ENCODE data around the gene PPP1R3A. TPM values are rescaled to one million over a fixed set of nuclear protein-coding genes. Genes with fewer than 3 reads are reported as not detected.

Gene PPP1R3A, protein sequence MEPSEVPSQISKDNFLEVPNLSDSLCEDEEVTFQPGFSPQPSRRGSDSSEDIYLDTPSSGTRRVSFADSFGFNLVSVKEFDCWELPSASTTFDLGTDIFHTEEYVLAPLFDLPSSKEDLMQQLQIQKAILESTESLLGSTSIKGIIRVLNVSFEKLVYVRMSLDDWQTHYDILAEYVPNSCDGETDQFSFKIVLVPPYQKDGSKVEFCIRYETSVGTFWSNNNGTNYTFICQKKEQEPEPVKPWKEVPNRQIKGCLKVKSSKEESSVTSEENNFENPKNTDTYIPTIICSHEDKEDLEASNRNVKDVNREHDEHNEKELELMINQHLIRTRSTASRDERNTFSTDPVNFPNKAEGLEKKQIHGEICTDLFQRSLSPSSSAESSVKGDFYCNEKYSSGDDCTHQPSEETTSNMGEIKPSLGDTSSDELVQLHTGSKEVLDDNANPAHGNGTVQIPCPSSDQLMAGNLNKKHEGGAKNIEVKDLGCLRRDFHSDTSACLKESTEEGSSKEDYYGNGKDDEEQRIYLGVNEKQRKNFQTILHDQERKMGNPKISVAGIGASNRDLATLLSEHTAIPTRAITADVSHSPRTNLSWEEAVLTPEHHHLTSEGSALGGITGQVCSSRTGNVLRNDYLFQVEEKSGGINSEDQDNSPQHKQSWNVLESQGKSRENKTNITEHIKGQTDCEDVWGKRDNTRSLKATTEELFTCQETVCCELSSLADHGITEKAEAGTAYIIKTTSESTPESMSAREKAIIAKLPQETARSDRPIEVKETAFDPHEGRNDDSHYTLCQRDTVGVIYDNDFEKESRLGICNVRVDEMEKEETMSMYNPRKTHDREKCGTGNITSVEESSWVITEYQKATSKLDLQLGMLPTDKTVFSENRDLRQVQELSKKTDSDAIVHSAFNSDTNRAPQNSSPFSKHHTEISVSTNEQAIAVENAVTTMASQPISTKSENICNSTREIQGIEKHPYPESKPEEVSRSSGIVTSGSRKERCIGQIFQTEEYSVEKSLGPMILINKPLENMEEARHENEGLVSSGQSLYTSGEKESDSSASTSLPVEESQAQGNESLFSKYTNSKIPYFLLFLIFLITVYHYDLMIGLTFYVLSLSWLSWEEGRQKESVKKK
- total RNA-seq (100 to 1,000 TPM in 8 of 10 donors, 10 to 100 TPM in 2; 75.7 to 156 (median 129) TPM), polyA plus RNA-seq (10 to 100 TPM in 1 of 2 donors, 1 to 10 TPM in 1; 6.6 to 22.6 TPM)
- long read RNA-seq, donor 1, full-length matches to known transcripts, result 115 of 146 reads
- long read RNA-seq, donor 1, partial matches to known transcripts, result 12 of 146 reads
- long read RNA-seq, donor 1, other reads (novel, unspliced or antisense), result 19 of 146 reads
- long read RNA-seq, donor 2, full-length matches to known transcripts, result 125 of 140 reads
- long read RNA-seq, donor 2, partial matches to known transcripts, result 2 of 140 reads
- long read RNA-seq, donor 2, other reads (novel, unspliced or antisense), result 13 of 140 reads
- long read RNA-seq, donor 3, full-length matches to known transcripts, result 120 of 155 reads
- long read RNA-seq, donor 3, partial matches to known transcripts, result 2 of 155 reads
- long read RNA-seq, donor 3, other reads (novel, unspliced or antisense), result 33 of 155 reads

DNA sequence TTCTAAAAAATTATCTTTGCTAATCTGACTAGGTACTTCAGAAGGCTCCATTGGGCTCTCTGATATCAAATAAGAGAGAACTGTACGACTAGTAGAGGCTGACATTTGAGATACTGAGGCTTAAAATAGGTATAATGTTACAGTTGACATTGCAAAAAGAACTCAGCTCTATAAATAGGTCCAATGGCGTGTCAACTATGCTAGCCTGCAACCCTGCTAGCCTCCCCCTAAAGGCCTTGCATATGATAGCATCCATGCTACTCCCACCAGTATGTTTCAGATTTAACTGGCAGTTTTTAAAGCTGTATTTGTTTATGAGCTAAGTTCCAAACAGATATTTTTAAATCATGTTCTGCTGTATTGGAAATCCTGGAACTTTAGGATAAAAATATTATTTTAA is at the start of gene PPP1R3A:
TSS of gene PPP1R3A (minus strand) at position 64 of the 400 bp plus-strand sequence. CDS start at position 51, 13 bp downstream.
- Histone ChIP-seq H3K4me3 (peak within 1 kb of the TSS in 9 of 10 donors; percentile 28 to 56 (median 49)), H3K27me3 (no peaks in the 10 kb centered on the region), H3K9me3 (no peaks in the 10 kb centered on the region), H3K27ac (peak within 1 kb of the TSS; percentile 32 to 91 (median 77)), H3K4me1 (peaks cover 0 to 3% (median 0%) of the 10 kb centered on the region in 9 donors), H3K36me3 (no peaks in the 10 kb centered on the region)
- ATAC-seq (peak; percentile 82 to 98 (median 95)), DNase-seq (peak in 1 of 2 donors; percentile 29)
- 14 to 26% methylated on average over 2 of the region's 2 CpGs for WGBS, 2 donors
- TF ChIP-seq, protein P1, sequence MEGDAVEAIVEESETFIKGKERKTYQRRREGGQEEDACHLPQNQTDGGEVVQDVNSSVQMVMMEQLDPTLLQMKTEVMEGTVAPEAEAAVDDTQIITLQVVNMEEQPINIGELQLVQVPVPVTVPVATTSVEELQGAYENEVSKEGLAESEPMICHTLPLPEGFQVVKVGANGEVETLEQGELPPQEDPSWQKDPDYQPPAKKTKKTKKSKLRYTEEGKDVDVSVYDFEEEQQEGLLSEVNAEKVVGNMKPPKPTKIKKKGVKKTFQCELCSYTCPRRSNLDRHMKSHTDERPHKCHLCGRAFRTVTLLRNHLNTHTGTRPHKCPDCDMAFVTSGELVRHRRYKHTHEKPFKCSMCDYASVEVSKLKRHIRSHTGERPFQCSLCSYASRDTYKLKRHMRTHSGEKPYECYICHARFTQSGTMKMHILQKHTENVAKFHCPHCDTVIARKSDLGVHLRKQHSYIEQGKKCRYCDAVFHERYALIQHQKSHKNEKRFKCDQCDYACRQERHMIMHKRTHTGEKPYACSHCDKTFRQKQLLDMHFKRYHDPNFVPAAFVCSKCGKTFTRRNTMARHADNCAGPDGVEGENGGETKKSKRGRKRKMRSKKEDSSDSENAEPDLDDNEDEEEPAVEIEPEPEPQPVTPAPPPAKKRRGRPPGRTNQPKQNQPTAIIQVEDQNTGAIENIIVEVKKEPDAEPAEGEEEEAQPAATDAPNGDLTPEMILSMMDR (IDR thresholded peaks at IDR 0.05), result peak in 7 of 9 donors; percentile 26 to 54 (median 32)
- intact Hi-C loops (cut with DNase I), result loop anchor here in 3 of 10 donors (5.0 to 10.0 kb wide), 4 partner anchors 124 to 202 kb away; no protein-coding TSS in a partner anchor

DNA sequence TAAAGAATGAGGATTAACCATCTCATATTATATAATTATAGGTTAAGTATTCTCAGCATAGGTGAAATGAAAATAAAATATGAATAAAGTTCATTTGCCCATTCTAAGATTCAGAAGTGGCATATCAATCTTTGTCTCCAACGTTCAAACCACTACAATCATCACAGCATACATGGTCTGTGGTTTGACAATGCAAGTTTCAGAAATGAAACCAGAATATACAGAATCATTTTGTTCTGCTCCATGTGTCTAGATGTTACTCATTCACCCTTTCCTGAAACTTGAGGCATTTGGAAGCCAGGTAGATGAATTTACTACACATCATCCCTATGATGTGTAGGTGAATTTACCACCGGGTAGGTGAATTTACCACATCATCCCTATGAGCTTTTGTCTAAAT is 44.5 kb upstream of the PPP1R3A start:
- H3K36me3 ChIP-seq, result no peaks in the 10 kb centered on the region
- no peak overlapping the region for H3K4me3 ChIP-seq
- WGBS, 2 donors, result 73% methylated on average over 2 of the region's 2 CpGs
- TF ChIP-seq, protein P1 (IDR thresholded peaks at IDR 0.05), result no peak
- H3K27me3 ChIP-seq, result no peaks in the 10 kb centered on the region
- H3K4me1 ChIP-seq, result no peaks in the 10 kb centered on the region
- H3K9me3 ChIP-seq, result peaks cover 0 to 22% (median 4%) of the 10 kb centered on the region in 11 donors
- intact Hi-C loops (cut with DNase I), result no loop called here
- ATAC-seq, result no peak
- H3K27ac ChIP-seq, result no peak overlapping the region
- no peak for DNase-seq

DNA sequence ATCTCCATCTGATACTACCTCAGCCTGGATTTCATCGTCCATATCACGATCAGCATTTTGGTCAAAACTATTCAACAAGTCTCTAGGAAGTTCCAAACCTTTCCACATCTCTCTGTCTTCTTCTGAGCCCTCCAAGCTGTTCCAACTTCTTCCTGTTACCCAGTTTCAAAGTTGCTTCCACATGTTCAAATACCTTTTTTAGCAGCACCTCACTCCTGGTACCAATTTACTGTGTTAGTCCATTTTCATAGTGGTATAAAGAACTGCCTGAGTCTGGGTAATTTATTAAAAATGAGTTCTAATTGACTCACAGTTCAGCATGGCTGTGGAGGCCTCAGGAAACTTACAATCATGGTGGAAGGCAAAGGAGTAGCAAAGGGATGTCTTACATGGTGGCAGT is 41.1 kb upstream of the PPP1R3A start:
- Histone ChIP-seq H3K27me3 (no peaks in the 10 kb centered on the region), H3K4me1 (no peaks in the 10 kb centered on the region), H3K27ac (no peak overlapping the region), H3K4me3 (no peak overlapping the region), H3K36me3 (no peaks in the 10 kb centered on the region), H3K9me3 (peaks cover 0 to 37% (median 4%) of the 10 kb centered on the region in 11 donors)
- ATAC-seq, result no peak
- WGBS, 2 donors, result 82 to 88% methylated on average over 2 of the region's 2 CpGs
- TF ChIP-seq, protein P1 (IDR thresholded peaks at IDR 0.05), result no peak
- no peak for DNase-seq
- intact Hi-C loops (cut with DNase I), result no loop called here
